HepG2 (cell line): ENCODE measurements around the gene TMEM44. TPM values are rescaled to one million over a fixed set of nuclear protein-coding genes. Genes with fewer than 3 reads are reported as not detected.

Experiments used
- ARNT2 ChIP-seq: sonication (generic); formaldehyde crosslinking; IDR thresholded peaks from 2 replicates; pipeline ENCODE4 v1.8.0; 2022; ENCODE audit warnings: mild to moderate bottlenecking, low read depth, missing genetic modification reagents, moderate library complexity
- GABPA ChIP-seq, 2 experiments: IDR thresholded peaks; 2 replicates each; pipeline ENCODE4 v1.6.1; 2011 to 2016; ENCODE audit warnings: low read depth in 2 of 2, low read length in 1 of 2, missing biosample characterization in 1 of 2, missing genetic modification characterization in 1 of 2
- GTF3A ChIP-seq: sonication (generic); formaldehyde crosslinking; conservative IDR thresholded peaks from 2 replicates; pipeline ENCODE4 v1.4.0; 2020; ENCODE audit warnings: mild to moderate bottlenecking, missing genetic modification reagents
- HOXA3 ChIP-seq: sonication (generic); formaldehyde crosslinking; IDR thresholded peaks from 2 replicates; pipeline ENCODE4 v1.5.0; 2020; ENCODE audit warnings: missing genetic modification reagents
- IRF2 ChIP-seq: IDR thresholded peaks from 2 replicates; pipeline ENCODE4 v1.6.1; 2018; ENCODE audit warnings: missing genetic modification reagents, missing compliant biosample characterization
- LCORL ChIP-seq, 2 experiments: fragments of 450-650 bp in 1 of 2; sonication (generic) in 1 of 2; formaldehyde crosslinking in 1 of 2; IDR thresholded peaks; 2 replicates each; pipeline versions ENCODE4 v1.5.0 to v1.6.1; 2017 to 2020; ENCODE audit warnings: antibody characterized with exemption in 1 of 2, missing genetic modification reagents in 1 of 2
- RORA ChIP-seq: sonication (generic); formaldehyde crosslinking; IDR thresholded peaks from 2 replicates; pipeline ENCODE4 v1.5.0; 2020; ENCODE audit warnings: mild to moderate bottlenecking, missing genetic modification reagents, moderate library complexity
- SALL1 ChIP-seq: sonication (generic); formaldehyde crosslinking; IDR thresholded peaks from 2 replicates; pipeline ENCODE4 v1.8.0; 2022; ENCODE audit warnings: mild to moderate bottlenecking, missing genetic modification reagents
- SAP130 ChIP-seq: IDR thresholded peaks from 2 replicates; pipeline ENCODE4 v1.6.1; 2016; ENCODE audit warnings: low read depth
- STAG1 ChIP-seq: sonication (generic); formaldehyde crosslinking; IDR thresholded peaks from 2 replicates; pipeline ENCODE4 v1.4.0; 2020; ENCODE audit warnings: missing genetic modification reagents
- ZFX ChIP-seq: sonication (generic); formaldehyde crosslinking; IDR thresholded peaks from 2 replicates; pipeline ENCODE4 v1.4.0; 2020; ENCODE audit warnings: mild to moderate bottlenecking, low read depth, missing genetic modification reagents, moderate library complexity
- ZNF225 ChIP-seq: sonication (generic); formaldehyde crosslinking; IDR thresholded peaks from 2 replicates; pipeline ENCODE4 v1.4.0; 2020; ENCODE audit warnings: mild to moderate bottlenecking, missing genetic modification reagents
- ZNF292 ChIP-seq: sonication (generic); formaldehyde crosslinking; IDR thresholded peaks from 2 replicates; pipeline ENCODE4 v1.8.1; 2022; ENCODE audit warnings: mild to moderate bottlenecking, low read depth, missing genetic modification reagents, borderline replicate concordance
- ZNF556 ChIP-seq: sonication (generic); formaldehyde crosslinking; IDR thresholded peaks from 2 replicates; pipeline ENCODE4 v1.4.0; 2020; ENCODE audit warnings: mild to moderate bottlenecking, missing genetic modification reagents, borderline replicate concordance
- ZNF687 ChIP-seq: sonication (generic); formaldehyde crosslinking; IDR thresholded peaks from 2 replicates; pipeline ENCODE4 v1.5.1; 2020; ENCODE audit warnings: mild to moderate bottlenecking, missing genetic modification reagents, moderate library complexity
- ZNF850 ChIP-seq: sonication (generic); formaldehyde crosslinking; conservative IDR thresholded peaks from 2 replicates; pipeline ENCODE4 v1.9.0; 2021; ENCODE audit warnings: mild to moderate bottlenecking, missing genetic modification reagents
- polyA plus RNA-seq, 8 experiments: library from polyadenylated mRNA; depleted of rRNA in 3 of 8; stranded (reverse) in 7 of 8; unstranded in 1 of 8; fragments of >200 nt; fragmentation: Illumina TruSeq in 4 of 8; extraction: Trizol in 4 of 8; gene quantifications; 2 replicates each; pipeline versions ENCODE4 v1.2.1 to v1.2.3, GENCODE V29; 2011 to 2016; ENCODE audit warnings: low read depth in 4 of 8, missing spikeins in 1 of 8, mixed read lengths in 1 of 8; ENCODE audit not compliant: insufficient read depth in 1 of 8
- total RNA-seq, 5 experiments: library from RNA; depleted of rRNA; stranded (reverse); fragments of >200 nt; fragmentation: Illumina TruSeq; extraction: Trizol; gene quantifications; 2 replicates each; pipeline ENCODE4 v1.2.3, GENCODE V29; 2016; ENCODE audit warnings: low read depth in 1 of 5
- TF ChIP-seq, protein P1 (sequence below): sonication (generic); formaldehyde crosslinking; IDR thresholded peaks from 2 replicates; pipeline ENCODE4 v1.8.1; 2023; ENCODE audit warnings: mild to moderate bottlenecking, missing genetic modification reagents
- TF ChIP-seq, protein P2 (sequence below), 2 experiments: sonication (generic) in 1 of 2; formaldehyde crosslinking in 1 of 2; IDR thresholded peaks; 2 replicates each; pipeline versions ENCODE4 v1.4.0 to v1.6.1; 2018 to 2020; ENCODE audit warnings: missing genetic modification reagents in 2 of 2, borderline replicate concordance in 1 of 2, low read depth in 1 of 2, mild to moderate bottlenecking in 1 of 2, missing biosample characterization in 1 of 2
- TF ChIP-seq, protein P3 (sequence below): sonication (generic); formaldehyde crosslinking; IDR thresholded peaks from 2 replicates; pipeline ENCODE4 v1.4.0; 2020; ENCODE audit warnings: missing genetic modification reagents, low read depth, mild to moderate bottlenecking, borderline replicate concordance

The TMEM44 gene
- total and polyA plus RNA-seq, 2 of the 13 experiments (the other 11 are each of a cell fraction or from before 2014, with no cell fraction given): 7.3 to 13.8 TPM

DNA sequence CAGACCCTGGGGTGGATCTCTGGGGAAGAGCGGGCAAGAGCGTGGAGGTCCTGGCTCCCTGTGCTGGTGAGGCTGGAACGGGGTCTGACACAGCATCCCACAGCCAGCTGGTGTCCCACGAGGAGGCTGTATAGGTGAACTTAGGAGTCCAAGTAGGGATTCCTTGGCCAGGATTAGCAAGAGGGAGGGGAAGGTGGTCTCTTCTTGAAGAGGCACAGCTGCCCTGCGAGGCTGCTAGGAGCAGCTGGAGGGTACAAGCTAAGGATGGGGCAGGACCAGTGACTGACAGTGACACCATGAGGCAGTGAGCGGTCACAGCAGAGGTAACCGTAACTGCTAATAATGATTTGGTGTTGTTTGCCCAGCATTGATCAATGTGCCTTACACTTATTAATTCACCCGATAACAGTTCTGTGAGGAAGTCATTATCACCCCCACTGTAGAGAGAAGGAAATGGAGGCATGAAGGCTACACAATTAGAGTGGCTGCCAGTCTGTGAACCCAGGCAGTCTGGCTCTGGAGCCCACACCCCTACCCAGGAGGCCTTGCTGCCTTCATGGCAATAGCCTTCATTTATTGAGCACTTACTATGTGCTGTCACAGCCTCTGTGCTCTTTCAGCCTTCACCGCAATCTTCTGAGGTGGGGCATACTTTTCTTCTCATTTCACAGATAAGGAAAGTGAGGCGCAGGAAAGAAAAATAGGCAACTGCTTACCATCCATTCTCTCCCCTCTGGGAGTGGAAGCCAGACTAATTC is 59.4 kb downstream of the TMEM44 start (continued):
- TF ChIP-seq STAG1 (CRISPR knock-in tag): peak; percentile 91
- TF ChIP-seq, protein P1, sequence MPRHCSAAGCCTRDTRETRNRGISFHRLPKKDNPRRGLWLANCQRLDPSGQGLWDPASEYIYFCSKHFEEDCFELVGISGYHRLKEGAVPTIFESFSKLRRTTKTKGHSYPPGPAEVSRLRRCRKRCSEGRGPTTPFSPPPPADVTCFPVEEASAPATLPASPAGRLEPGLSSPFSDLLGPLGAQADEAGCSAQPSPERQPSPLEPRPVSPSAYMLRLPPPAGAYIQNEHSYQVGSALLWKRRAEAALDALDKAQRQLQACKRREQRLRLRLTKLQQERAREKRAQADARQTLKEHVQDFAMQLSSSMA (CRISPR knock-in tag): no peak
- peak; percentile 28; the same call in 1 of the 2 replicates for TF ChIP-seq IRF2 (CRISPR knock-in tag)
- TF ChIP-seq ZNF687 (CRISPR knock-in tag): 0 out of 2 replicates have a peak, but pooled peaks have one; percentile 5
- no peak for TF ChIP-seq LCORL (IDR thresholded peaks at IDR 0.05)
- TF ChIP-seq LCORL (CRISPR knock-in tag; IDR thresholded peaks at IDR 0.05): 0 out of 2 replicates have a peak, but pooled peaks have one; percentile 25
- no peak for TF ChIP-seq GABPA (IDR thresholded peaks at IDR 0.05; ENCODE audit: low read depth, low read length)
- no peak for TF ChIP-seq GABPA (CRISPR knock-in tag; IDR thresholded peaks at IDR 0.05; ENCODE audit: low read depth)
- TF ChIP-seq SALL1: peak; percentile 74
- TF ChIP-seq ARNT2 (CRISPR knock-in tag): no peak
- TF ChIP-seq ZNF850 (CRISPR knock-in tag): no peak
- TF ChIP-seq, protein P2, sequence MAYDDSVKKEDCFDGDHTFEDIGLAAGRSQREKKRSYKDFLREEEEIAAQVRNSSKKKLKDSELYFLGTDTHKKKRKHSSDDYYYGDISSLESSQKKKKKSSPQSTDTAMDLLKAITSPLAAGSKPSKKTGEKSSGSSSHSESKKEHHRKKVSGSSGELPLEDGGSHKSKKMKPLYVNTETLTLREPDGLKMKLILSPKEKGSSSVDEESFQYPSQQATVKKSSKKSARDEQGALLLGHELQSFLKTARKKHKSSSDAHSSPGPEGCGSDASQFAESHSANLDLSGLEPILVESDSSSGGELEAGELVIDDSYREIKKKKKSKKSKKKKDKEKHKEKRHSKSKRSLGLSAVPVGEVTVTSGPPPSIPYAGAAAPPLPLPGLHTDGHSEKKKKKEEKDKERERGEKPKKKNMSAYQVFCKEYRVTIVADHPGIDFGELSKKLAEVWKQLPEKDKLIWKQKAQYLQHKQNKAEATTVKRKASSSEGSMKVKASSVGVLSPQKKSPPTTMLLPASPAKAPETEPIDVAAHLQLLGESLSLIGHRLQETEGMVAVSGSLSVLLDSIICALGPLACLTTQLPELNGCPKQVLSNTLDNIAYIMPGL (CRISPR knock-in tag; IDR thresholded peaks at IDR 0.05; ENCODE audit: borderline replicate concordance in 1 of 2, low read depth in 1 of 2): 0 out of 4 replicates have a peak, but pooled peaks of 1 of the 2 experiments have one; percentile 23
- TF ChIP-seq GTF3A (CRISPR knock-in tag): 0 out of 2 replicates have a peak, but pooled peaks have one; percentile 52
- no peak for TF ChIP-seq ZNF225 (CRISPR knock-in tag)
- no peak; the same call in 1 of the 2 replicates for TF ChIP-seq HOXA3 (CRISPR knock-in tag)
- TF ChIP-seq, protein P3, sequence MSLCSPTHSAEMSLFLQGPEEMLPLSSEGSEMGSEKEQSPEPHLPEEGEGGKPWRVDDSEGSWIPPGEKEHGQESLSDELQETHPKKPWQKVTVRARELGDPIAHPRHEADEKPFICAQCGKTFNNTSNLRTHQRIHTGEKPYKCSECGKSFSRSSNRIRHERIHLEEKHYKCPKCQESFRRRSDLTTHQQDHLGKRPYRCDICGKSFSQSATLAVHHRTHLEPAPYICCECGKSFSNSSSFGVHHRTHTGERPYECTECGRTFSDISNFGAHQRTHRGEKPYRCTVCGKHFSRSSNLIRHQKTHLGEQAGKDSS (CRISPR knock-in tag): 0 out of 2 replicates have a peak, but pooled peaks have one; percentile 55
- TF ChIP-seq RORA (CRISPR knock-in tag): no peak
- peak; percentile 41; the same call in 1 of the 2 replicates for TF ChIP-seq ZFX (CRISPR knock-in tag)
- TF ChIP-seq ZNF292 (CRISPR knock-in tag): no peak
- TF ChIP-seq ZNF556 (CRISPR knock-in tag): 0 out of 2 replicates have a peak, but pooled peaks have one; percentile 36
- no peak for TF ChIP-seq SAP130 (CRISPR knock-in tag)
